Measurements from ENCODE around the gene CCSER1.

Gene CCSER1

DNA sequence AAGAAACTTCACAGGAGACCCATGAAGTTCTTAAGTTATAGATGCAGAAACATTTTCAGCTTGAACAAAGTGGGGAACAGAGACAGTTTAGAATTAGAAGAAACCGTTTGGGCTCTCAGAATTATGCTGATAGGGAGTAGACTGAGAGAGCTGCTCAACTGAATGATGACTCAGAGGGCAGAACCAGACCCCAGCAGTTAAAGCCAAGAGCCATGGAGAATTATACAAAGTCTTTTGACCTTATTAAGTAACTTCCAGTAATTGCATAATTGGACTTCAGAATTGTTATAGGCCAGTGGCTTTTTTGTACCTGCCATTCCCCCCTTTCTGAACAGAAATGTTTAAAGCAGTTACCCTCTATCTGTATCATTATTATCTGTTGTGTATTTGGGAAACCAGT, 642.1 kb downstream of the CCSER1 start:
- H3K4me3 ChIP-seq (ENCODE audit: low read depth, low read length) = no peak overlapping the region
- H3K27me3 ChIP-seq (replicated peaks) = no peaks in the 10 kb centered on the region
- no peak overlapping the region for H3K27ac ChIP-seq
- no peak for DNase-seq
- in situ Hi-C loops (cut with HindIII; ENCODE audit: low pct_ligation_motif_present, low sequenced_read_pairs) = no loop called here
- H3K36me3 ChIP-seq (replicated peaks) = no peaks in the 10 kb centered on the region
- TF ChIP-seq, protein P1, sequence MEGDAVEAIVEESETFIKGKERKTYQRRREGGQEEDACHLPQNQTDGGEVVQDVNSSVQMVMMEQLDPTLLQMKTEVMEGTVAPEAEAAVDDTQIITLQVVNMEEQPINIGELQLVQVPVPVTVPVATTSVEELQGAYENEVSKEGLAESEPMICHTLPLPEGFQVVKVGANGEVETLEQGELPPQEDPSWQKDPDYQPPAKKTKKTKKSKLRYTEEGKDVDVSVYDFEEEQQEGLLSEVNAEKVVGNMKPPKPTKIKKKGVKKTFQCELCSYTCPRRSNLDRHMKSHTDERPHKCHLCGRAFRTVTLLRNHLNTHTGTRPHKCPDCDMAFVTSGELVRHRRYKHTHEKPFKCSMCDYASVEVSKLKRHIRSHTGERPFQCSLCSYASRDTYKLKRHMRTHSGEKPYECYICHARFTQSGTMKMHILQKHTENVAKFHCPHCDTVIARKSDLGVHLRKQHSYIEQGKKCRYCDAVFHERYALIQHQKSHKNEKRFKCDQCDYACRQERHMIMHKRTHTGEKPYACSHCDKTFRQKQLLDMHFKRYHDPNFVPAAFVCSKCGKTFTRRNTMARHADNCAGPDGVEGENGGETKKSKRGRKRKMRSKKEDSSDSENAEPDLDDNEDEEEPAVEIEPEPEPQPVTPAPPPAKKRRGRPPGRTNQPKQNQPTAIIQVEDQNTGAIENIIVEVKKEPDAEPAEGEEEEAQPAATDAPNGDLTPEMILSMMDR (IDR thresholded peaks at IDR 0.05; ENCODE audit: low read depth, low read length, missing control alignments) = no peak

DNA sequence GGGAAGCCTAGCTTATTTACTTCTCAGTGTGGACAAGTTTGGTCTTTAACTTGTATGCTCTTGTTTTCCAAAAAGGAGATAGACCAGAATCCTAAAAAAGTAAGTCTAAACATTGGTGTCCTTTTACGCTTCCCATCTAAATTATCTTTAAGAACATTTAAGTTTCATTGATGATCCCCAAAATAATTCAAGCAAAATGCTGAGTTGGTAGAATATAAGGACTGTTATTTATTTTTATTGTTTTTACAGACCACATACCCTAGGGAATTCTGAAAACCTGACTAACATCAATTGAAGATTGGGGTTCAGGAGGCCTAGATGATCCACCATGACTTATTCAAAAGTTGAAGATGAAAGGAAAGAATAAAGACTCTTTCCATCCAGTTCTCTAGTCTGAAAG, 653.0 kb downstream of the CCSER1 start:
- in situ Hi-C loops (cut with HindIII; ENCODE audit: low pct_ligation_motif_present, low sequenced_read_pairs) = no loop called here
- Histone ChIP-seq H3K27ac (no peak overlapping the region), H3K36me3 (replicated peaks) (no peaks in the 10 kb centered on the region), H3K27me3 (replicated peaks) (no peaks in the 10 kb centered on the region), H3K4me3 (ENCODE audit: low read depth, low read length) (no peak overlapping the region)
- no peak for DNase-seq
- TF ChIP-seq, protein P1 (IDR thresholded peaks at IDR 0.05; ENCODE audit: low read depth, low read length, missing control alignments) = no peak

DNA sequence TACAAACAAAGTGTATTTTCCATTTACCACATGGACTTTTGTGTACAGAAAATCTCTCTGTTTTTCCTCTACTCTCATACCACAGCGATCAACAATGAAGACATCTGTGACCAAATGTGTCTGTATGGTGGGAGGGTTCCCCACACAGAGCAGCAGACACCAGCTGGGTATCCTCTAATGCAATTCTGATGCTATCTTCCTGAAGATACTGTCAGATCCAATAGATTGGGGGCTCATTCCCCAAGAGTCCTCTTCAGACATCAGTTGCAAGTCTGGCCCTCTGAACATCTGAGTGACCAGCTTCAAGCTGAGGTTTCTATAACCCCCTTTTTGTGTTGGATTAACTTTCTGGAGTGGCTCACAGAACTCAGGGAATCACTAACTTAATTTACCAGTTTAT, 659.4 kb downstream of the CCSER1 start:
- H3K36me3 ChIP-seq (replicated peaks) = no peaks in the 10 kb centered on the region
- no peaks in the 10 kb centered on the region for H3K27me3 ChIP-seq (replicated peaks)
- H3K4me3 ChIP-seq (ENCODE audit: low read depth, low read length) = no peak overlapping the region
- no peak overlapping the region for H3K27ac ChIP-seq
- in situ Hi-C loops (cut with HindIII; ENCODE audit: low pct_ligation_motif_present, low sequenced_read_pairs) = no loop called here
- DNase-seq = no peak
- TF ChIP-seq, protein P1 (IDR thresholded peaks at IDR 0.05; ENCODE audit: low read depth, low read length, missing control alignments) = no peak

DNA sequence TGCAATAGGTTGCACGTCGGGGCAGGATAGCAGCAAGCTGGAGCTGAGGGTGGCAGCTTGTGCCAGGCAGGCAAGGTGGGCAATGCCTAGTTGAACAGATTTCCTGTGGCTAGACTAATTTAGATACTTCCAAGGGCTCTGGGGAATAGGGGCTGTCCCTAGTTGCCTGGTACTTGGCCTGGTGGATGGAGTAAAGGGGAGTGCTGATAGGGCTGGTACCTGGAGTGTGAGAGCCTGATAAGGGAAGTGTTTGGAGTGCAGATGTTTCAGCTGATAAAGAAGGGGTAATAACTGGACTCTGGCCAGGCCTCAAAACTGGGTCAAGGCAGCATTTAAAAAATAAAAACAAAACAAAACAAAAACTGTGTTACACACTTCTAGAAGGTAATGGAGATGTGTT, 665.5 kb downstream of the CCSER1 start:
- Histone ChIP-seq H3K27me3 (replicated peaks) (no peaks in the 10 kb centered on the region), H3K27ac (no peak overlapping the region), H3K36me3 (replicated peaks) (no peaks in the 10 kb centered on the region), H3K4me3 (ENCODE audit: low read depth, low read length) (no peak overlapping the region)
- TF ChIP-seq, protein P1 (IDR thresholded peaks at IDR 0.05; ENCODE audit: low read depth, low read length, missing control alignments) = no peak
- DNase-seq = no peak
- in situ Hi-C loops (cut with HindIII; ENCODE audit: low pct_ligation_motif_present, low sequenced_read_pairs) = no loop called here

DNA sequence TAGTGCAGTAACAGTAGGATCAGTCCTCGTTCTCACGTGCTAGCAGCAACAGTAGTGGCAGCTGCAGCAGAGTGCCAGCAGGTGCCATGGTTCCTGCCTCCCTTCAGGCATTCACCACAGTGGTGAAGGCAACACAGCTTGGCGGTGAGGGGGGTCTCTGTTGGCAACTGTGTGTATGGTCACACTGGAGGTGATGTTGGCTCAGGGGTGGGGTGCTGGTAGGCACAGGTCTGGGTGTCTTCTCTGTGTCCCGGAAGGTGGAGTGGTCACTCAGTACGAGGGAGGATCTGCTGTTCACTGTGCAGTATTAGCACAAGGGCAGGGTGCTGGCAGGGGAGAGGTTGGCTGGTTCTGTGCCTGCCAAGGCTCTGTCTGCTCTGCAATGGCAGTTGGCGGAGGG, 671.8 kb downstream of the CCSER1 start:
- TF ChIP-seq, protein P1 (IDR thresholded peaks at IDR 0.05; ENCODE audit: low read depth, low read length, missing control alignments) = no peak
- Histone ChIP-seq H3K36me3 (replicated peaks) (no peaks in the 10 kb centered on the region), H3K27ac (no peak overlapping the region), H3K27me3 (replicated peaks) (no peaks in the 10 kb centered on the region), H3K4me3 (ENCODE audit: low read depth, low read length) (no peak overlapping the region)
- no peak for DNase-seq
- in situ Hi-C loops (cut with HindIII; ENCODE audit: low pct_ligation_motif_present, low sequenced_read_pairs) = no loop called here

DNA sequence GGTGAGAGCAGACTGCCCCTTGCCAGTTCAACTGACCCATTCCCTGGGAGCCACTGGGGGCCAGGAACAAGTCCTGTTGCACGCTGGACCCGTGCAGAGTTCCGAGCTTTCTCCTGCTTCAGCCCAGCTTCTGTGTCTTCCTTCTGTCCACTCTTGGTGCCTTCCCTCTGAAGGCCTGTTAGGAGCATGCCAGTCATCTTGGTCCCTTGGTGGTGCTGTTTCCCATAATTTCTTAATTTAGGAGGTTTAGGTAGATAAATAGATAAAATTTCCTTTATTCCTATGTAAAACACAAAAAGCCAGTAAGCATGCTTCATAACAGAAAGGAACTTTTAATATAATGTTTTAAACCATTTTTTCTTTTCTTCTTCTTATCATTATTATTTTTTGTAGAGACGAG, 672.7 kb downstream of the CCSER1 start:
- in situ Hi-C loops (cut with HindIII; ENCODE audit: low pct_ligation_motif_present, low sequenced_read_pairs) = no loop called here
- no peak for DNase-seq
- H3K36me3 ChIP-seq (replicated peaks) = no peaks in the 10 kb centered on the region
- TF ChIP-seq, protein P1 (IDR thresholded peaks at IDR 0.05; ENCODE audit: low read depth, low read length, missing control alignments) = no peak
- no peaks in the 10 kb centered on the region for H3K27me3 ChIP-seq (replicated peaks)
- H3K27ac ChIP-seq = no peak overlapping the region
- no peak overlapping the region for H3K4me3 ChIP-seq (ENCODE audit: low read depth, low read length)

All from brain microvascular endothelial cell (primary cell).